IPS DF 6.9 (cell line): ENCODE measurements around the gene SLCO2B1.

Experiments used
- DNase-seq: peaks from one replicate; pipeline ENCODE4 v3.0.0-alpha.2; 2013; ENCODE audit warnings: low read depth, low spot score
- H3K27ac ChIP-seq: one replicate; pipeline ENCODE4 v1.5.1; 2013; ENCODE audit warnings: low read length, control low read depth
- H3K27me3 ChIP-seq: 2 replicates; pipeline ENCODE4 v1.6.1; 2013; ENCODE audit warnings: mild to moderate bottlenecking, low read length; ENCODE audit not compliant: control insufficient read depth, insufficient read depth
- H3K36me3 ChIP-seq: 2 replicates; pipeline ENCODE4 v1.6.1; 2013; ENCODE audit warnings: low read length; ENCODE audit not compliant: control insufficient read depth, insufficient read depth
- H3K4me1 ChIP-seq: 2 replicates; pipeline ENCODE4 v1.6.1; 2013; ENCODE audit warnings: low read length; ENCODE audit not compliant: control insufficient read depth, insufficient read depth
- H3K4me3 ChIP-seq: 2 replicates; pipeline ENCODE4 v1.5.1; 2013; ENCODE audit warnings: mild to moderate bottlenecking, low read length
- H3K9me3 ChIP-seq: 2 replicates; pipeline ENCODE4 v1.6.1; 2013; ENCODE audit warnings: low read length, inconsistent platforms; ENCODE audit not compliant: control insufficient read depth, insufficient read depth
- WGBS: extraction: QIAGEN DNeasy Blood & Tissue Kit; methylation state at CpG from one replicate; pipeline ENCODE4 v1.1.7; 2013; ENCODE audit warnings: mixed read lengths, missing lambda C conversion rate; ENCODE audit not compliant: insufficient read length, insufficient coverage; 5-methylcytosine and 5-hydroxymethylcytosine counted together

SLCO2B1 gene

GRCh38 chr11:75152651-75153427 is 1.9 kb downstream of the SLCO2B1 start:
- H3K4me3 ChIP-seq = no peak overlapping the region
- H3K27ac ChIP-seq = no peak overlapping the region
- DNase-seq = no peak
- WGBS = no CpG with 5 or more reads among the region's 5 CpGs
- no peaks in the 10 kb centered on the region for H3K4me1 ChIP-seq
- no peaks in the 10 kb centered on the region for H3K9me3 ChIP-seq
- H3K36me3 ChIP-seq = no peaks in the 10 kb centered on the region
- no peaks in the 10 kb centered on the region for H3K27me3 ChIP-seq

- H3K36me3 ChIP-seq = no peaks in the 10 kb centered on the region
- no peaks in the 10 kb centered on the region for H3K4me1 ChIP-seq
- H3K4me3 ChIP-seq = no peak overlapping the region
- no peaks in the 10 kb centered on the region for H3K9me3 ChIP-seq
- no peak overlapping the region for H3K27ac ChIP-seq
- DNase-seq = no peak
- H3K27me3 ChIP-seq = no peaks in the 10 kb centered on the region
- no CpG with 5 or more reads among the region's 9 CpGs for WGBS
These were observed 4.0 kb downstream of the SLCO2B1 start for GRCh38 chr11:75154646-75155569.

GRCh38 chr11:75155570-75156422 is 4.9 kb downstream of the SLCO2B1 start:
- Histone ChIP-seq H3K36me3 (no peaks in the 10 kb centered on the region), H3K4me3 (no peak overlapping the region), H3K4me1 (no peaks in the 10 kb centered on the region), H3K27me3 (no peaks in the 10 kb centered on the region), H3K27ac (no peak overlapping the region), H3K9me3 (no peaks in the 10 kb centered on the region)
- WGBS = no CpG with 5 or more reads among the region's 13 CpGs
- no peak for DNase-seq

- Histone ChIP-seq H3K4me3 (no peak overlapping the region), H3K27ac (no peak overlapping the region), H3K9me3 (no peaks in the 10 kb centered on the region), H3K27me3 (no peaks in the 10 kb centered on the region), H3K4me1 (no peaks in the 10 kb centered on the region), H3K36me3 (no peaks in the 10 kb centered on the region)
- DNase-seq = no peak
These were observed 7.3 kb downstream of the SLCO2B1 start for GRCh38 chr11:75158241-75158640.

- H3K4me3 ChIP-seq = no peak overlapping the region
- DNase-seq = no peak
- H3K27me3 ChIP-seq = no peaks in the 10 kb centered on the region
- no CpG with 5 or more reads among the region's 4 CpGs for WGBS
- H3K27ac ChIP-seq = no peak overlapping the region
- H3K4me1 ChIP-seq = no peaks in the 10 kb centered on the region
- H3K9me3 ChIP-seq = no peaks in the 10 kb centered on the region
- H3K36me3 ChIP-seq = no peaks in the 10 kb centered on the region
These were observed 7.8 kb downstream of the SLCO2B1 start for GRCh38 chr11:75158696-75159150.

- Histone ChIP-seq H3K27ac (no peak overlapping the region), H3K4me1 (no peaks in the 10 kb centered on the region; the same call in 1 of the 2 replicates), H3K27me3 (no peaks in the 10 kb centered on the region), H3K9me3 (no peaks in the 10 kb centered on the region), H3K4me3 (no peak overlapping the region), H3K36me3 (no peaks in the 10 kb centered on the region)
- WGBS = no CpG with 5 or more reads among the region's 17 CpGs
- no peak for DNase-seq
These were observed 8.4 kb downstream of the SLCO2B1 start for GRCh38 chr11:75159151-75159953.

- H3K4me1 ChIP-seq = no peaks in the 10 kb centered on the region; the same call in 1 of the 2 replicates
- no CpG with 5 or more reads among the region's 6 CpGs for WGBS
- no peaks in the 10 kb centered on the region for H3K9me3 ChIP-seq
- H3K4me3 ChIP-seq = no peak overlapping the region
- no peak overlapping the region for H3K27ac ChIP-seq
- no peak for DNase-seq
- H3K27me3 ChIP-seq = no peaks in the 10 kb centered on the region
- H3K36me3 ChIP-seq = no peaks in the 10 kb centered on the region
These were observed 9.4 kb downstream of the SLCO2B1 start for GRCh38 chr11:75160220-75160757.

- Histone ChIP-seq H3K36me3 (no peaks in the 10 kb centered on the region), H3K9me3 (no peaks in the 10 kb centered on the region), H3K27ac (no peak overlapping the region), H3K4me1 (no peaks in the 10 kb centered on the region; the same call in 1 of the 2 replicates), H3K27me3 (no peaks in the 10 kb centered on the region), H3K4me3 (no peak overlapping the region)
- WGBS = no CpG with 5 or more reads among the region's 1 CpG
- DNase-seq = no peak
These were observed 10.0 kb downstream of the SLCO2B1 start for GRCh38 chr11:75160880-75161279.

GRCh38 chr11:75161506-75162095 is 10.7 kb downstream of the SLCO2B1 start:
- no CpG with 5 or more reads among the region's 5 CpGs for WGBS
- no peak overlapping the region for H3K4me3 ChIP-seq
- H3K27me3 ChIP-seq = no peaks in the 10 kb centered on the region
- no peaks in the 10 kb centered on the region for H3K36me3 ChIP-seq
- no peaks in the 10 kb centered on the region; the same call in 1 of the 2 replicates for H3K4me1 ChIP-seq
- no peaks in the 10 kb centered on the region for H3K9me3 ChIP-seq
- no peak for DNase-seq
- H3K27ac ChIP-seq = no peak overlapping the region
